H9 (cell line): ENCODE results near the gene CSNK1E. TPM values are rescaled to one million over a fixed set of nuclear protein-coding genes. Genes with fewer than 3 reads are reported as not detected.

Experiments used
- DNase-seq: peaks from one replicate; pipeline ENCODE4 v3.0.0-alpha.2; 2017
- H2AFZ ChIP-seq: one replicate; pipeline ENCODE4 v1.6.1; 2013; ENCODE audit warnings: mild to moderate bottlenecking, low read length, control low read depth, moderate library complexity
- H2AK5ac ChIP-seq: 2 replicates; pipeline ENCODE4 v1.6.1; 2013; ENCODE audit warnings: low read length, control low read depth, mixed read lengths; ENCODE audit not compliant: insufficient read length
- H2BK120ac ChIP-seq: one replicate; pipeline ENCODE4 v1.6.1; 2013; ENCODE audit warnings: low read depth, mild to moderate bottlenecking, low read length, control low read depth, inconsistent platforms; ENCODE audit not compliant: poor library complexity, severe bottlenecking
- H2BK12ac ChIP-seq: 2 replicates; pipeline ENCODE4 v1.6.1; 2013; ENCODE audit warnings: low read length, control low read depth, mixed read lengths, low read depth; ENCODE audit not compliant: insufficient read length
- H2BK15ac ChIP-seq: 2 replicates; pipeline ENCODE4 v1.6.1; 2013; ENCODE audit warnings: low read depth, low read length, control low read depth
- H2BK20ac ChIP-seq: one replicate; pipeline ENCODE4 v1.6.1; 2013; ENCODE audit warnings: low read depth, mild to moderate bottlenecking, low read length, control low read depth, inconsistent platforms; ENCODE audit not compliant: poor library complexity, severe bottlenecking
- H2BK5ac ChIP-seq: 2 replicates; pipeline ENCODE4 v1.6.1; 2013; ENCODE audit warnings: low read length, control low read depth, mixed read lengths; ENCODE audit not compliant: insufficient read length
- H3K14ac ChIP-seq: 2 replicates; pipeline ENCODE4 v1.6.1; 2013; ENCODE audit warnings: low read length, control low read depth; ENCODE audit not compliant: insufficient read depth
- H3K18ac ChIP-seq: 2 replicates; pipeline ENCODE4 v1.6.1; 2013; ENCODE audit warnings: low read depth, mild to moderate bottlenecking, mixed read lengths, low read length, control low read depth; ENCODE audit not compliant: insufficient read length
- H3K23ac ChIP-seq: 2 replicates; pipeline ENCODE4 v1.6.1; 2013; ENCODE audit warnings: low read length, control low read depth, mixed read lengths, low read depth; ENCODE audit not compliant: insufficient read length
- H3K23me2 ChIP-seq: 2 replicates; pipeline ENCODE4 v1.6.1; 2013; ENCODE audit warnings: low read depth, mild to moderate bottlenecking, mixed read lengths, low read length, control low read depth; ENCODE audit not compliant: insufficient read length, poor library complexity, severe bottlenecking
- H3K27ac ChIP-seq: 2 replicates; pipeline ENCODE4 v1.5.1; 2013; ENCODE audit warnings: low read length, control low read depth, mixed read lengths, low read depth; ENCODE audit not compliant: insufficient read length
- H3K27me3 ChIP-seq: 2 replicates; pipeline ENCODE4 v1.6.1; 2013; ENCODE audit warnings: low read length, control low read depth, inconsistent platforms; ENCODE audit not compliant: insufficient read depth
- H3K4ac ChIP-seq: 2 replicates; pipeline ENCODE4 v1.6.1; 2013; ENCODE audit warnings: low read depth, mild to moderate bottlenecking, control low read depth, inconsistent platforms, low read length, moderate library complexity
- H3K4me1 ChIP-seq: 2 replicates; pipeline ENCODE4 v1.6.1; 2013; ENCODE audit warnings: low read length, control low read depth, inconsistent platforms; ENCODE audit not compliant: insufficient read depth
- H3K4me2 ChIP-seq: 2 replicates; pipeline ENCODE4 v1.6.1; 2013; ENCODE audit warnings: low read length, control low read depth, mixed read lengths; ENCODE audit not compliant: insufficient read length, insufficient read depth
- H3K56ac ChIP-seq: 2 replicates; pipeline ENCODE4 v1.6.1; 2013; ENCODE audit warnings: low read depth, mild to moderate bottlenecking, mixed read lengths, low read length, control low read depth; ENCODE audit not compliant: insufficient read length
- H3K79me1 ChIP-seq: 2 replicates; pipeline ENCODE4 v1.6.1; 2013; ENCODE audit warnings: low read depth, mild to moderate bottlenecking, moderate library complexity, low read length, control low read depth, inconsistent platforms; ENCODE audit not compliant: insufficient read depth, poor library complexity, severe bottlenecking
- H3K79me2 ChIP-seq: 2 replicates; pipeline ENCODE4 v1.6.1; 2013; ENCODE audit warnings: low read length, control low read depth, inconsistent platforms; ENCODE audit not compliant: insufficient read depth
- H3K9ac ChIP-seq: 2 replicates; pipeline ENCODE4 v1.6.1; 2013; ENCODE audit warnings: low read length, control low read depth, mixed read lengths; ENCODE audit not compliant: insufficient read length; ENCODE audit errors: extremely low read depth
- H3K9me3 ChIP-seq: one replicate; pipeline ENCODE4 v1.6.1; 2013; ENCODE audit warnings: low read depth, low read length, inconsistent platforms; ENCODE audit not compliant: control insufficient read depth
- H3T11ph ChIP-seq: one replicate; pipeline ENCODE4 v1.6.1; 2013; ENCODE audit warnings: mild to moderate bottlenecking, low read length, control low read depth, inconsistent platforms
- H4K20me1 ChIP-seq: one replicate; pipeline ENCODE4 v1.6.1; 2013; ENCODE audit not compliant: control insufficient read depth, insufficient read length, insufficient read depth
- H4K5ac ChIP-seq: 2 replicates; pipeline ENCODE4 v1.6.1; 2013; ENCODE audit warnings: low read depth, mild to moderate bottlenecking, mixed read lengths, low read length, control low read depth; ENCODE audit not compliant: insufficient read length
- H4K8ac ChIP-seq: replicated peaks from 2 replicates; pipeline ENCODE4 v1.6.1; 2013; ENCODE audit warnings: low read length, control low read depth, mixed read lengths, low read depth; ENCODE audit not compliant: insufficient read length
- H4K91ac ChIP-seq: 2 replicates; pipeline ENCODE4 v1.6.1; 2013; ENCODE audit warnings: low read depth, mild to moderate bottlenecking, moderate library complexity, mixed read lengths, low read length, control low read depth; ENCODE audit not compliant: insufficient read length
- H3K27ac Mint-ChIP-seq, 3 experiments: 2 replicates in 2 of 3; 3 replicates in 1 of 3; pipeline ENCODE4 v1.8.0; 2020 to 2021; ENCODE audit warnings: mixed read lengths in 3 of 3, mild to moderate bottlenecking in 1 of 3, moderate library complexity in 1 of 3
- H3K27me3 Mint-ChIP-seq: 2 replicates; pipeline ENCODE4 v1.8.0; 2021; ENCODE audit warnings: low read depth, mild to moderate bottlenecking, moderate library complexity, mixed read lengths
- H3K36me3 Mint-ChIP-seq, 3 experiments: 2 replicates in 2 of 3; 3 replicates in 1 of 3; pipeline ENCODE4 v1.8.0; 2020 to 2021; ENCODE audit warnings: low read depth in 3 of 3, mixed read lengths in 3 of 3; ENCODE audit not compliant: insufficient read depth in 1 of 3
- H3K4me1 Mint-ChIP-seq, 2 experiments: 2 replicates each; pipeline ENCODE4 v1.8.0; 2020; ENCODE audit warnings: mixed read lengths in 2 of 2
- H3K4me3 Mint-ChIP-seq, 2 experiments: 2 replicates in 1 of 2; 3 replicates in 1 of 2; pipeline ENCODE4 v1.8.0; 2020 to 2021; ENCODE audit warnings: mild to moderate bottlenecking in 2 of 2, mixed read lengths in 2 of 2, moderate library complexity in 1 of 2
- H3K9me3 Mint-ChIP-seq, 2 experiments: 2 replicates in 1 of 2; 3 replicates in 1 of 2; pipeline ENCODE4 v1.8.0; 2020; ENCODE audit warnings: mild to moderate bottlenecking in 2 of 2, mixed read lengths in 2 of 2, moderate library complexity in 1 of 2
- WGBS: extraction: QIAGEN DNeasy Blood & Tissue Kit; methylation state at CpG from one replicate; pipeline ENCODE4 v1.1.7; 2013; ENCODE audit warnings: missing lambda C conversion rate, low lambda C conversion rate, mixed read lengths; ENCODE audit not compliant: insufficient read length; ENCODE audit errors: extremely low coverage; 5-methylcytosine and 5-hydroxymethylcytosine counted together
- total RNA-seq: library from RNA; stranded (reverse); gene quantifications from 2 replicates; pipeline ENCODE4 v1.2.1, GENCODE V29; 2021
- TF ChIP-seq, protein P1 (sequence below): fragments of 200-600 bp; sonication (generic); conservative IDR thresholded peaks from 3 replicates; pipeline ENCODE4 v1.8.0; 2021; ENCODE audit warnings: antibody characterized with exemption, mild to moderate bottlenecking

Gene CSNK1E
- total RNA-seq, 1 experiment from 2014 or later, result 236 TPM

DNA sequence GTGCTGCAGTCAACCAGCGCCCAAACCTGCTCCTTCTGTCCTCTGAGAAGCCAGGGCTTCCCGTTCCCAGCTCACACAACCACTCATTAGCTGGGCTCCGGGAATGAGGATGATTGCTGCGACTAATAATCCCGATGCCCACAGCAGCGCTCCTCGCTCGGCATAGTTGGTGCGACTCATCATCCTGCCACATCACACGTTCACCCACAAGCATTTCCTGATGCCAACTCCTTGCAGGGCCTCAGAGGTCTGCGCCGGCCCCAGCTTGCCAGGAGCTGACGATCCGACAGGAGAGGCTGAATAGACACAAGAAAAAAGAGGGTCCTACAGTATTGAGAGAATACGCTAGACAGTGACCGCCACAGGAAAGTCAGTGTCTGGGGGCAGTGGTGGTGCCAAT lies 10.6 kb upstream of the CSNK1E start:
- Mint-ChIP-seq H3K4me3 (peak overlapping the region in 1 of 2 experiments; percentile 14; a peak in 1 of 5 replicates), H3K27ac (peak overlapping the region; percentile 94 to 99 (median 96)), H3K9me3 (no peaks in the 10 kb centered on the region), H3K36me3 (peaks cover 5 to 26% (median 7%) of the 10 kb centered on the region in 3 experiments; a peak in 5 of 7 replicates), H3K4me1 (peaks cover 43 to 60% of the 10 kb centered on the region in 2 experiments), H3K27me3 (no peaks in the 10 kb centered on the region)
- no peak overlapping the region for H3K27ac ChIP-seq
- no peak overlapping the region for H3K56ac ChIP-seq
- H2BK15ac ChIP-seq, result no peak overlapping the region
- no peak overlapping the region for H2AFZ ChIP-seq
- H4K91ac ChIP-seq, result peak overlapping the region; percentile 23
- WGBS, result no CpG with 5 or more reads among the region's 16 CpGs
- H2BK20ac ChIP-seq, result no peak overlapping the region
- H3K4me2 ChIP-seq, result no peak overlapping the region
- peak overlapping the region; percentile 15 for H3K18ac ChIP-seq
- no peak overlapping the region for H4K8ac ChIP-seq
- no peak overlapping the region for H2AK5ac ChIP-seq
- no peak overlapping the region for H2BK120ac ChIP-seq
- no peaks in the 10 kb centered on the region for H3K79me1 ChIP-seq
- DNase-seq, result no peak
- no peak overlapping the region for H3K23ac ChIP-seq
- H3K14ac ChIP-seq, result no peak overlapping the region; the same call in 1 of the 2 replicates
- no peak overlapping the region for H3T11ph ChIP-seq
- H3K4me1 ChIP-seq, result peaks cover 8% of the 10 kb centered on the region; the same call in 1 of the 2 replicates
- peak overlapping the region; percentile 69 for H2BK12ac ChIP-seq
- H3K79me2 ChIP-seq, result no peaks in the 10 kb centered on the region
- H3K27me3 ChIP-seq, result no peaks in the 10 kb centered on the region
- H3K23me2 ChIP-seq, result peaks cover 3% of the 10 kb centered on the region
- no peaks in the 10 kb centered on the region for H4K20me1 ChIP-seq
- no peak overlapping the region for H3K9ac ChIP-seq
- peak overlapping the region; percentile 36 for H2BK5ac ChIP-seq
- TF ChIP-seq, protein P1, sequence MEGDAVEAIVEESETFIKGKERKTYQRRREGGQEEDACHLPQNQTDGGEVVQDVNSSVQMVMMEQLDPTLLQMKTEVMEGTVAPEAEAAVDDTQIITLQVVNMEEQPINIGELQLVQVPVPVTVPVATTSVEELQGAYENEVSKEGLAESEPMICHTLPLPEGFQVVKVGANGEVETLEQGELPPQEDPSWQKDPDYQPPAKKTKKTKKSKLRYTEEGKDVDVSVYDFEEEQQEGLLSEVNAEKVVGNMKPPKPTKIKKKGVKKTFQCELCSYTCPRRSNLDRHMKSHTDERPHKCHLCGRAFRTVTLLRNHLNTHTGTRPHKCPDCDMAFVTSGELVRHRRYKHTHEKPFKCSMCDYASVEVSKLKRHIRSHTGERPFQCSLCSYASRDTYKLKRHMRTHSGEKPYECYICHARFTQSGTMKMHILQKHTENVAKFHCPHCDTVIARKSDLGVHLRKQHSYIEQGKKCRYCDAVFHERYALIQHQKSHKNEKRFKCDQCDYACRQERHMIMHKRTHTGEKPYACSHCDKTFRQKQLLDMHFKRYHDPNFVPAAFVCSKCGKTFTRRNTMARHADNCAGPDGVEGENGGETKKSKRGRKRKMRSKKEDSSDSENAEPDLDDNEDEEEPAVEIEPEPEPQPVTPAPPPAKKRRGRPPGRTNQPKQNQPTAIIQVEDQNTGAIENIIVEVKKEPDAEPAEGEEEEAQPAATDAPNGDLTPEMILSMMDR, result no peak
- peak overlapping the region; percentile 36; the same call in 1 of the 2 replicates for H3K4ac ChIP-seq
- H4K5ac ChIP-seq, result no peak overlapping the region
- H3K9me3 ChIP-seq, result no peaks in the 10 kb centered on the region
